Measurements from ENCODE around the gene ECE2. TPM values are rescaled to one million over a fixed set of nuclear protein-coding genes. Genes with fewer than 3 reads are reported as not detected.

ECE2 gene
- total RNA-seq, 1 donor, result not detected

DNA sequence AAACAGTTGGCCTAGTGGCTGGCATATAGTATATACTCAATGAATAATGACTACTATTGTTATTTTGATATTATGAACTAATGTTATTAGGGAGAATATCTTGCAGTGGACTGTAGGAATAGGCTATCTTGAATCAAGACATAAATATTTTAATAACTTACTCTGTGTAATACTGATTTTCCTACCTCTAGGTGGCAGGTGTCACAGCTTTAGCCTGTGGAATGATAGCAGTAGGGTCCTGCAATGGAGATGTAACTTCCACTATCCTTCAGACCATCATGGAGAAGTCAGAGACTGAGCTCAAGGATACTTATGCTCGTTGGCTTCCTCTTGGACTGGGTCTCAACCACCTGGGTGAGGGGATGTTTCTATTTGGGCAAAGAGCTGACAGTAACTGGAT lies 29.8 kb downstream of the ECE2 start:
- DNase-seq (ENCODE audit: low read depth), result no peak

GRCh38 chr3:184306341-184306972 lies 30.6 kb downstream of the ECE2 start:
- no peak for TF ChIP-seq CTCF (IDR thresholded peaks at IDR 0.05; ENCODE audit: insufficient read depth, low read depth, low read length)

More for the DNA sequence above, 29.8 kb downstream of the ECE2 start:
- peak; percentile 40 for TF ChIP-seq CTCF (IDR thresholded peaks at IDR 0.05; ENCODE audit: insufficient read depth, low read depth, low read length)
- H3K4me3 ChIP-seq (ENCODE audit: low read depth, low read length), result no peak overlapping the region

GRCh38 chr3:184307915-184308314 lies 32.1 kb downstream of the ECE2 start:
- no peak for DNase-seq (ENCODE audit: low read depth)
- no peak for TF ChIP-seq CTCF (IDR thresholded peaks at IDR 0.05; ENCODE audit: insufficient read depth, low read depth, low read length)
- no peak overlapping the region for H3K4me3 ChIP-seq (ENCODE audit: low read depth, low read length)

More at GRCh38 chr3:184306341-184306972, 30.6 kb downstream of the ECE2 start:
- no peak overlapping the region for H3K4me3 ChIP-seq (ENCODE audit: low read depth, low read length)
- no peak for DNase-seq (ENCODE audit: low read depth)

DNA sequence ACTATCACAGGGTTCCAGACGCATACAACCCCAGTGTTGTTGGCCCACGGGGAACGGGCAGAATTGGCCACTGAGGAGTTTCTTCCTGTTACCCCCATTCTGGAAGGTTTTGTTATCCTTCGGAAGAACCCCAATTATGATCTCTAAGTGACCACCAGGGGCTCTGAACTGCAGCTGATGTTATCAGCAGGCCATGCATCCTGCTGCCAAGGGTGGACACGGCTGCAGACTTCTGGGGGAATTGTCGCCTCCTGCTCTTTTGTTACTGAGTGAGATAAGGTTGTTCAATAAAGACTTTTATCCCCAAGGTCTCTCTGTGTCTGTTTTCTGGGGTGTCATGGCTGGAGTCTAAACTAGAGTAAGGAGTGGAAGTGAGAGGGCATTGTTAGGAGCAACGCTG lies 32.9 kb downstream of the ECE2 start:
- DNase-seq (ENCODE audit: low read depth), result no peak
- peak; percentile 8 for TF ChIP-seq CTCF (IDR thresholded peaks at IDR 0.05; ENCODE audit: insufficient read depth, low read depth, low read length)
- H3K4me3 ChIP-seq (ENCODE audit: low read depth, low read length), result no peak overlapping the region

- no peak for TF ChIP-seq CTCF (IDR thresholded peaks at IDR 0.05; ENCODE audit: insufficient read depth, low read depth, low read length)
- DNase-seq (ENCODE audit: low read depth), result no peak
These were observed 35.8 kb downstream of the ECE2 start for GRCh38 chr3:184311633-184312032.

GRCh38 chr3:184314363-184314699 lies 38.5 kb downstream of the ECE2 start, which contains the start of gene EIF4G1:
Gene EIF4G1 (plus strand): TSS chr3:184314606. CDS start chr3:184315797, 1,191 bp downstream.
- TF ChIP-seq CTCF (IDR thresholded peaks at IDR 0.05; ENCODE audit: insufficient read depth, low read depth, low read length), result no peak
- peak; percentile 95 for DNase-seq (ENCODE audit: low read depth)
- H3K4me3 ChIP-seq (ENCODE audit: low read depth, low read length), result peak within 1 kb of the TSS; percentile 95

More at GRCh38 chr3:184311633-184312032, 35.8 kb downstream of the ECE2 start:
- H3K4me3 ChIP-seq (ENCODE audit: low read depth, low read length), result no peak overlapping the region

All from fibroblast of villous mesenchyme (primary cell).